ENCODE results near the gene RARRES2. TPM values are rescaled to one million over a fixed set of nuclear protein-coding genes. Genes with fewer than 3 reads are reported as not detected.

The RARRES2 gene
- total and polyA plus RNA-seq, 2 of the 13 experiments (the other 11 are each of a cell fraction or from before 2014, with no cell fraction given), result 134 to 172 TPM

DNA sequence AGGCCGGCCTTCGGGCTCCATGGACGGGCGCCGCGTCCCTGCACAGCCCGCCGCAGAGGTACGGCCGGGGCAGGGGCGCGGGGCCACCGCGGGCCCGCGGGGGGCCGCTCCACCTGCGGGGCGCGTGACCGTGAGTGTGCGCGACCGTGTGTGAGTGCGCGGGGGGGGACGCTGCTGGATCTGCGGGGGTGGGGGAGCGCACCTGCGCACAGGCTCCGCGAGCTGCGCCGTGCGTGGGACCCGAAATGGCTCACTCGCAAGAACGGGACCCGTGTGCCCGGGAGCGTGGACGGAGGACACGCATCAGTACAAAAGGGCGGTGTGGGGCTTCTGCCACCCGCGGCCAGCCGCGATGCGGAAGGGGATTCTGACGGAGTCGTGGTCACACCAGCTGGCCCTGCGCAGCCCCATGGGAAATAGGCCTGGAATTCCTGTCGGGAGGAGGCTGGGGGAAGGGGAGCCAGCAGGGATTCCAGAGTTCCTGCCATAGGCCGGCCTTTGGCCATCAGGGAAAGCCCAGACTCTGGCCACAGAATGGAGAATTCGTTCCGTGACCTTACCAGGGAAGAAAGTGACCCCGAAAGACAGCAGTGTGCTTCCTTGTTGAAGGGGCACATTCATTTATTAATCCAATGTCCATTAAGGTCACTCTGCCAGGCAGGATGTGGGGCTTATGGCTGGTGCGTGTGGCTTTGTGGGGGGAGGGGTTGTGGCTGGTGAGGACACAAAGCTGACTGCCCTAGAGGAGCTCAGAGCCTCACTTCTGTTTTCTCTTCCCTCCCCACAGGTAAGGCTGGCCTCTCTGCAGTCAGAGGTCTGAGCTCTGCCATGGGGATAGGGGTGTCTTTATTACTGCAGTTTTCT, 27.7 kb upstream of the RARRES2 start (continued):
- TF ChIP-seq, protein P1, sequence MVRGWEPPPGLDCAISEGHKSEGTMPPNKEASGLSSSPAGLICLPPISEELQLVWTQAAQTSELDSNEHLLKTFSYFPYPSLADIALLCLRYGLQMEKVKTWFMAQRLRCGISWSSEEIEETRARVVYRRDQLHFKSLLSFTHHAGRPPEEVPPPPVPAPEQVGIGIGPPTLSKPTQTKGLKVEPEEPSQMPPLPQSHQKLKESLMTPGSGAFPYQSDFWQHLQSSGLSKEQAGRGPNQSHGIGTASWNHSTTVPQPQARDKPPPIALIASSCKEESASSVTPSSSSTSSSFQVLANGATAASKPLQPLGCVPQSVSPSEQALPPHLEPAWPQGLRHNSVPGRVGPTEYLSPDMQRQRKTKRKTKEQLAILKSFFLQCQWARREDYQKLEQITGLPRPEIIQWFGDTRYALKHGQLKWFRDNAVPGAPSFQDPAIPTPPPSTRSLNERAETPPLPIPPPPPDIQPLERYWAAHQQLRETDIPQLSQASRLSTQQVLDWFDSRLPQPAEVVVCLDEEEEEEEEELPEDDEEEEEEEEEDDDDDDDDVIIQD (CRISPR knock-in tag; IDR thresholded peaks at IDR 0.05; ENCODE audit: low read depth), result no peak
- TF ChIP-seq ZNF776 (CRISPR knock-in tag; IDR thresholded peaks at IDR 0.05) (peak; percentile 6; the same call in 1 of the 2 replicates), U2AF2 (IDR thresholded peaks at IDR 0.05; ENCODE audit: low read depth, low read length) (no peak), ZNF619 (CRISPR knock-in tag; IDR thresholded peaks at IDR 0.05) (no peak), ZSCAN9 (CRISPR knock-in tag; IDR thresholded peaks at IDR 0.05; ENCODE audit: borderline replicate concordance) (no peak), FOXA3 (CRISPR knock-in tag; IDR thresholded peaks at IDR 0.05) (no peak), ZZZ3 (CRISPR knock-in tag; IDR thresholded peaks at IDR 0.05; ENCODE audit: borderline replicate concordance) (no peak), HCFC1 (IDR thresholded peaks at IDR 0.05; ENCODE audit: low read depth, low read length) (no peak), ZNF205 (CRISPR knock-in tag; IDR thresholded peaks at IDR 0.05) (0 out of 2 replicates have a peak, but pooled peaks have one; percentile 17), ZC3H13 (CRISPR knock-in tag; IDR thresholded peaks at IDR 0.05) (0 out of 2 replicates have a peak, but pooled peaks have one; percentile 22), HHEX (CRISPR knock-in tag; IDR thresholded peaks at IDR 0.05) (no peak), PAWR (CRISPR knock-in tag; IDR thresholded peaks at IDR 0.05; ENCODE audit: borderline replicate concordance) (no peak), THYN1 (CRISPR knock-in tag; IDR thresholded peaks at IDR 0.05; ENCODE audit: borderline replicate concordance, low read depth) (no peak; the same call in 1 of the 2 replicates), CCDC6 (CRISPR knock-in tag; IDR thresholded peaks at IDR 0.05) (no peak), SSRP1 (CRISPR knock-in tag; IDR thresholded peaks at IDR 0.05) (no peak), KLF11 (CRISPR knock-in tag; IDR thresholded peaks at IDR 0.05) (no peak), ZNF674 (CRISPR knock-in tag; IDR thresholded peaks at IDR 0.05; ENCODE audit: low read depth) (no peak)
- TF ChIP-seq, protein P2, sequence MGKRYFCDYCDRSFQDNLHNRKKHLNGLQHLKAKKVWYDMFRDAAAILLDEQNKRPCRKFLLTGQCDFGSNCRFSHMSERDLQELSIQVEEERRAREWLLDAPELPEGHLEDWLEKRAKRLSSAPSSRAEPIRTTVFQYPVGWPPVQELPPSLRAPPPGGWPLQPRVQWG (CRISPR knock-in tag; IDR thresholded peaks at IDR 0.05; ENCODE audit: borderline replicate concordance, low read depth), result no peak
- TF ChIP-seq, protein P3, sequence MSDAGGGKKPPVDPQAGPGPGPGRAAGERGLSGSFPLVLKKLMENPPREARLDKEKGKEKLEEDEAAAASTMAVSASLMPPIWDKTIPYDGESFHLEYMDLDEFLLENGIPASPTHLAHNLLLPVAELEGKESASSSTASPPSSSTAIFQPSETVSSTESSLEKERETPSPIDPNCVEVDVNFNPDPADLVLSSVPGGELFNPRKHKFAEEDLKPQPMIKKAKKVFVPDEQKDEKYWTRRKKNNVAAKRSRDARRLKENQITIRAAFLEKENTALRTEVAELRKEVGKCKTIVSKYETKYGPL (CRISPR knock-in tag; IDR thresholded peaks at IDR 0.05), result no peak
- TF ChIP-seq, protein P4, sequence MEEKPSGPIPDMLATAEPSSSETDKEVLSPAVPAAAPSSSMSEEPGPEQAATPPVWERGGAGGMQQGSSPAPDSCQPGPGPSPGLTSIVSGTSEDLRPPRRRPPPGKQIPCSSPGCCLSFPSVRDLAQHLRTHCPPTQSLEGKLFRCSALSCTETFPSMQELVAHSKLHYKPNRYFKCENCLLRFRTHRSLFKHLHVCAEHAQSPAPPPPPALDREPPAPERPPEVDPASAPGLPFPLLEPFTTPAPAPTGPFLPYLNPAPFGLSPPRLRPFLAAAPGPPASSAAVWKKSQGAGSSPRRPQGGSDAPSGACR (CRISPR knock-in tag; IDR thresholded peaks at IDR 0.05), result 0 out of 2 replicates have a peak, but pooled peaks have one; percentile 16
- TF ChIP-seq, protein P5, sequence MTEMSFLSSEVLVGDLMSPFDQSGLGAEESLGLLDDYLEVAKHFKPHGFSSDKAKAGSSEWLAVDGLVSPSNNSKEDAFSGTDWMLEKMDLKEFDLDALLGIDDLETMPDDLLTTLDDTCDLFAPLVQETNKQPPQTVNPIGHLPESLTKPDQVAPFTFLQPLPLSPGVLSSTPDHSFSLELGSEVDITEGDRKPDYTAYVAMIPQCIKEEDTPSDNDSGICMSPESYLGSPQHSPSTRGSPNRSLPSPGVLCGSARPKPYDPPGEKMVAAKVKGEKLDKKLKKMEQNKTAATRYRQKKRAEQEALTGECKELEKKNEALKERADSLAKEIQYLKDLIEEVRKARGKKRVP (CRISPR knock-in tag; IDR thresholded peaks at IDR 0.05), result no peak
- TF ChIP-seq, protein P6, sequence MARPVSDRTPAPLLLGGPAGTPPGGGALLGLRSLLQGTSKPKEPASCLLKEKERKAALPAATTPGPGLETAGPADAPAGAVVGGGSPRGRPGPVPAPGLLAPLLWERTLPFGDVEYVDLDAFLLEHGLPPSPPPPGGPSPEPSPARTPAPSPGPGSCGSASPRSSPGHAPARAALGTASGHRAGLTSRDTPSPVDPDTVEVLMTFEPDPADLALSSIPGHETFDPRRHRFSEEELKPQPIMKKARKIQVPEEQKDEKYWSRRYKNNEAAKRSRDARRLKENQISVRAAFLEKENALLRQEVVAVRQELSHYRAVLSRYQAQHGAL (CRISPR knock-in tag; IDR thresholded peaks at IDR 0.05; ENCODE audit: not compliant biosample characterization), result no peak
- TF ChIP-seq, protein P7, sequence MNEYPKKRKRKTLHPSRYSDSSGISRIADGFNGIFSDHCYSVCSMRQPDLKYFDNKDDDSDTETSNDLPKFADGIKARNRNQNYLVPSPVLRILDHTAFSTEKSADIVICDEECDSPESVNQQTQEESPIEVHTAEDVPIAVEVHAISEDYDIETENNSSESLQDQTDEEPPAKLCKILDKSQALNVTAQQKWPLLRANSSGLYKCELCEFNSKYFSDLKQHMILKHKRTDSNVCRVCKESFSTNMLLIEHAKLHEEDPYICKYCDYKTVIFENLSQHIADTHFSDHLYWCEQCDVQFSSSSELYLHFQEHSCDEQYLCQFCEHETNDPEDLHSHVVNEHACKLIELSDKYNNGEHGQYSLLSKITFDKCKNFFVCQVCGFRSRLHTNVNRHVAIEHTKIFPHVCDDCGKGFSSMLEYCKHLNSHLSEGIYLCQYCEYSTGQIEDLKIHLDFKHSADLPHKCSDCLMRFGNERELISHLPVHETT (CRISPR knock-in tag; conservative IDR thresholded peaks at IDR 0.05), result no peak; the same call in 1 of the 2 replicates

Measured in HepG2 (cell line).